ENCODE data around the gene SLC28A3.
"Not testable (repeated sequence)": the region's sequence is repeated elsewhere in the genome, so short reads cannot be mapped to it uniquely, and the experiment has no call there.

The SLC28A3 gene, protein sequence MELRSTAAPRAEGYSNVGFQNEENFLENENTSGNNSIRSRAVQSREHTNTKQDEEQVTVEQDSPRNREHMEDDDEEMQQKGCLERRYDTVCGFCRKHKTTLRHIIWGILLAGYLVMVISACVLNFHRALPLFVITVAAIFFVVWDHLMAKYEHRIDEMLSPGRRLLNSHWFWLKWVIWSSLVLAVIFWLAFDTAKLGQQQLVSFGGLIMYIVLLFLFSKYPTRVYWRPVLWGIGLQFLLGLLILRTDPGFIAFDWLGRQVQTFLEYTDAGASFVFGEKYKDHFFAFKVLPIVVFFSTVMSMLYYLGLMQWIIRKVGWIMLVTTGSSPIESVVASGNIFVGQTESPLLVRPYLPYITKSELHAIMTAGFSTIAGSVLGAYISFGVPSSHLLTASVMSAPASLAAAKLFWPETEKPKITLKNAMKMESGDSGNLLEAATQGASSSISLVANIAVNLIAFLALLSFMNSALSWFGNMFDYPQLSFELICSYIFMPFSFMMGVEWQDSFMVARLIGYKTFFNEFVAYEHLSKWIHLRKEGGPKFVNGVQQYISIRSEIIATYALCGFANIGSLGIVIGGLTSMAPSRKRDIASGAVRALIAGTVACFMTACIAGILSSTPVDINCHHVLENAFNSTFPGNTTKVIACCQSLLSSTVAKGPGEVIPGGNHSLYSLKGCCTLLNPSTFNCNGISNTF

DNA sequence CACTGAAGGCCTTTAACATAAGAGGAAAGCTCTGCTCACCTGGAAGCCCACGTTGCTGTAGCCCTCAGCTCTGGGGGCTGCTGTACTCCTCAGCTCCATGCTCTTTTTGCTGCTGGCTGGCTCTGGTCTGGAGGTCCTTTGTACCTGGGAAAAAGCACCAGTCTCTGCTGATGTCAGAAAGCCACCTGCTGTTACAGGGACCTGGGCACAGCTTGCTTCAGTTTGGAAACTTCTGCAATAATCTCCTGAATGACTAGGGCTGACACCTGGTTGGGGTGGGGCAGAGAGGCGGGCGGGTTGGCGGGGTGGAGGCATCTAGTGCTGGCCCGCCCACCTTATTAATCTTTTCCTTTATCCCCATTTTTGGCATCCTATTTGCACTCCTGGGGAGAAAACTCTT is at the start of gene SLC28A3:
Gene SLC28A3 (minus strand): TSS at position 224 of the 400 bp plus-strand sequence. CDS start 125 bp downstream, at position 99.
- no peak for DNase-seq

DNA sequence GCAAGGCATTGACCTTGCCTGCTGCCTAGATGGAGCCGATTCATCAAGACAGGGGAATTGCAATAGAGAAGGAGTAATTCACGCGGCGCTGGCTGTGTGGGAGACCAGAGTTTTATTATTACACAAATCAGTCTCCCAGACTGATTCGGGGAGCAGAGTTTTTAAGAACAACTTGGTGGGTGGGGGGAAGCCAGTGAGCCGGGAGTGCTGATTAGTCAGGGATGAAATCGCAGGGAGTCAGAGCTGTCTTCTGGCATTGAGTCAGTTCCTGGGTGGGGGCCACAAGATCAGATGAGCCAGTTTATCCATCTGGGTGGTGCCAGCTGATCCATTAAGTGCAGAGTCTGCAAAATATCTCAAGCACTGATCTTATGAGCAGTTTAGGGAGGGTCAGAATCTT is 49.7 kb upstream of the SLC28A3 start:
- DNase-seq, result not testable (repeated sequence)

DNA sequence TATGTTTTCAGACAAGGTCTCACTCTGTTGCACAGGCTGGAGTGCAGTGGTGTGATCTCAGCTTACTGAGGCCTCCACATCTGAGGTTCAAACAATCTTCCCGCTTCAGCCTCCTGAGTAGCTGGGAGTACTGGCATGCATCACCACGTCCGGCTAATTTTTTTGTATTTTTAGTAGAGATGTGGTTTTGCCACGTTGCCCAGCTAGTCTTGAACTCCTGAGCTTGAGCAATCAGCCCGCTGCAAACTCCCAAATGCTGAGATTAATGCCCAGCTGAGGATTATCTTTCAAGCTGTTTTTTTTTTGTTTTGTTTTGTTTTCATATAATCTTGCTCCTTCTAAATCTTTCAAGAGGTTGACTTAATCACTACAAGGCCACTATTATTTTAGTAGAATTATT is 47.3 kb upstream of the SLC28A3 start:
- no peak for DNase-seq

DNA sequence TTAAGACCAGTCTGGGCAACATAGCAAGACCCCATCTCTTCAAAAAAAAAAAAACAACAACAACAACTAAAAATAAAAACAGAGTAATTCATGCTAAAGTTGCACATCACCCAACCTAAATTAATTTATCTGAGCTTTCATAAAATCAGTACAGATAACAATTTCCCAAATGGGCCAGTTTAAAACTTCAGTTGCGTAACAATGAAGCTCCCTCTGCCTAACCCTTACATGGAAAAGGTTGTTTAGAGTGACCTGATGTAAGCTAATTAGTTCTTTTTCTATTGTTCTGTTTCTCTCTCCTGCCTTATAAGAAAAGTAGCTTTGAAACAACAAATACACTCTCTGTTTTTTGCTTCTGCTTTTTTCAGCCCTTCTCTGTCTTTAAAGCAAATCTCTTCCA is 46.2 kb upstream of the SLC28A3 start:
- no peak for DNase-seq

DNA sequence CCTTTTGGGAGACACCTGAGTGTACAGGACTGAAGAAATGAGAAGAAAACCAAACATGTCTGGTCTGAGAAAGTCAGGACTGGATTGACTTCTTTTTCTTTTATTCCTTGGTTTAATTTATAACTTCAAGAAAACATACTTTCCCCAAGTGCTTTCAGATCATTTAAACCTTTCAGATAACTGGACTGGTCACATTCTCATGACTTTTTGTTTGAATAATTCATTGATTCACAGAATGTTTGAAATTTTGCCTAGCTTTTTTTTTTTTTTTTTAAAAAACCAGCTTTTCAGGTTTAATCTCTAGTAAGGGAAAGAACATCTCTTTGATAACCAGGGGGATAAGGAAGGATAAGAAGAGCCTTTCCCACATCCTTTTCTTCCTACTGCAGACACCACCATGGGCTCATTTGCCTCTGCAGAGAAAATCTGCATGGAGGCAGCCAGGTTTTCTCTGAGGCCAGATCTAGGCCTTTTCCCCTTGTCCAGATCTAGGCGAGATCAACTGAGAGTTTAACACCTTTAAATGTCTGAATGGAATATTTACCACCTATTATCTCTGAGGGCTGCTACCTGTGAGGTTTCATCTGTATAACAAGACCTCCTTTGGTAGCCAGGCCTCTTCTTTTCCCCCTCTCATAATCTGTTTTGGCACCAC is 45.0 kb upstream of the SLC28A3 start:
- DNase-seq, result no peak

DNA sequence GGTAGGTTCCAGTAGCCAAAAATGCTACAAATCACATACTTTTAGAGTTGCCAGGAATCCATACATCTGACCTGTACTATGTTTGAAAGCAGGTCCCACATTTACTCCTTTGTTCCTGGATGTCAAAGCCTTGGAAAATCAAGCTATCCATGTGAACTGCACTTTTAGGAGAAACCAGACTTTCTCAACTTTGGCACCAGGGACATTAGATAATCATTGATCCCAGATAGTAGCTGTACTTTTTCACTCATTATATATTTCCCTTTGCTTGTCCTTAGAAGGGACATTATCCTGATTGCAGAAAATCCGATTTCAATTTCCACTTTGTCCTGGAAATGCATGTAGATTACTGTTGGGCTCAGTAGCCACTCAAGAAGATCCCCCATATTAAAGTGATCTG is 44.1 kb upstream of the SLC28A3 start:
- no peak for DNase-seq

DNA sequence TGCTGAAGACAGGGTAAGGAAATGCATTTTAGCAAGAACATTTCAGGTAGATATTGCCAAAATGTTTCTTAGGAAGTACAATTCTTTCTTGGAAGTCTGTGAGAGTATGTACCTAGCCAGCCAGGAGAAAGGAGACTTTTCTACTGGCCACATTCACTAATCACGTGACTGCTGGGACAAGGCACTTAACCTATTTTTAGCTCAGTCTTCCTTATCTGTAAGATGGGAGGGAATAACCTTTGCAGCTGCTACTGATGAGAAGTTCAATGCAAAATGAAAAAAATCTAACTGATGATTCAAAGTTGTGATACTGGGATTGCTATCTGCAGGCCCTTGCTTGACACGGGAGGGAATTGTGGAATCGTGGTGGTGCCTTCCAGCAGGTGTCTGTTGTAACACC is 42.6 kb upstream of the SLC28A3 start:
- DNase-seq, result no peak

DNA sequence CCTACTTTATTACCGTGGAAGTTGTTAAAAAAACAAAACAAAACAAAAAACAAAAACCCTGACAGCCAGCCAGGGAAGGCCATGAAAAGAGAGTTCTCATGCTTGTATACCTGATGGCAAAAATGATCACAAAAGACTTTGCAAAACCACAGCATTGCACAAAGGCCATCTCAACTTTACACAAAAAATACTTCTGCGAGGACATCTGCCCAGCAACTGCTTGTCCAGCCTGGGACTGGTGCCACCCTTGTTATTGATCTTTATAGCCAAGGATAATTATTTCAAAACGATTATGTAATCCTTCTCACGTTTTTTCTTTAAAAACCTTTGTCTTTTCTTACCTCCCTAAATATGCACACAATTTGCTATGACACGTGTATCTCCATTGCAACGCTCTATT is 42.2 kb upstream of the SLC28A3 start:
- DNase-seq, result no peak

DNA sequence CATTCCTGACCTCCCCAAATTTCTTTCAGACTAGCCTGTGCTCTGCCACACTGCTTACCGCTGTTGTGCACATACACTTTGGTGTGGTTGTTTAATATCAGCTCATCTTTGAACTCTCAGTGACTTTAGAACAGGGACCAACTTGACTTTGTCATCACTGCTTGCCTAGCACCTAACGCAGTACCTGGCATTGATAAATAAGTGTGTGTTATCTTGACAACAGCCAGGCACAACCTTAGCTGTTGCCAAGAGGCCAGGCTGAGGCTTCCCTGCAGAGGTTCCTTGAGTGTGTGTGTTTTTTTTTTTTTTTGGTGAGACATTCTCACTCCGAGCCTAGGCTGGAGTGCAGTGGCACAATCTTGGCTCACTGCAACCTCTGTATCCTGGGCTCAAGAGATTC is 41.0 kb upstream of the SLC28A3 start:
- DNase-seq, result no peak

DNA sequence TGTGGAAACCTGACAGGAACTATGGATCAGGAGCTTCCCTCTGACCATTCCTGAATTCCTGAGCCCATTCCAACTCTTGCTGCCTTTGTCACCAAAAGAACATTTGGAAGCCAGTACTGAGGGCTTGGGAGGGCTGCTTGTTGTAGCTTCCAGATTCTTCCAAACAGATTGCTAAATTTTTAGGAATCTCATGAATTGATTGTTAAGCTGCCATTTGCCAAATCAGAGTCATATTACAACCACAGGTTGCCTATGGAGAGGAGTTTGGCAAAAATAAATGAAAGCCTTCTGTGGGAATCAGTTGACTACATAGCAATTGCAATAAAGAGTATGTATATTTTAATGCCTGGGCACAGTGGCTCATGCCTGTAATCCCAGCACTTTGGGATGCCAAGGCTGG is 39.2 kb upstream of the SLC28A3 start:
- no peak for DNase-seq

DNA sequence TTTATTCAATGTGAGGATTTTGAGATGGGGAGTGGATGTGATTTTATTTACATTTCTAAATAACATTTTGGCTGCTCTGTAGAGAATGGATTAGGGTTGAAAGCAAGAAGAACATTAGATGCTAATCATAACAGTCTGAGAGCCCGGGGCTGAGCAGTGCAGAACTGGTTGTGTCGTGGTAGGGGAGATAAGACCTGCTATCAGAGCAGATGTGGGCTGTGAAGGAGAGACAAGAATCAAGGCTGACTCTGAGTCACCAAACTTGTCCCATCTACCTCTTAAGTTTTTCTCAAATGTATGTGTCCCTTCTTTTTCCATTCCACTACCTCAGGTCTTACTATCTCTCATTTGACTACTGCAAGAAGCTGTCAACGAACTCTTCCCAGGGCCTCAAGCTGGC is 35.4 kb upstream of the SLC28A3 start:
- DNase-seq, result no peak

DNA sequence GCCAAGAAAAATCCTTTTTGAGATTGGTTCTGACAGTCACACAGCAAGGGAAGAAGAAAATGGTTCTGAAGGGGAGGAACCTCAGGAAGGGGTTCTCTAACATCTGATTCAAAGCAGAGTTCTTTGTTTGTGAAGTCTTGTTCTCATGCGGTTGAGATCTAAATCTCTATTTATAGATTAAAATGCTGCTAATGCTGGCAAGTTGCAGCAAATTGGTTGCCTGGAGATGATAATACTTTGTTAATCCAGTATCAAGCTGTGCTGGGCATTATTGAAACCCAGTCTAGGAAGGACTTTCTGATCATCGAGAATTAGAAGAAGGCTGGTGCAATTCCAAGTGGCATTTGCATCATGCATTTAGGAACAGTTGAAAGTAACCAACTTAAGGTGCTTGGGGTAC is 34.0 kb upstream of the SLC28A3 start:
- no peak for DNase-seq

DNA sequence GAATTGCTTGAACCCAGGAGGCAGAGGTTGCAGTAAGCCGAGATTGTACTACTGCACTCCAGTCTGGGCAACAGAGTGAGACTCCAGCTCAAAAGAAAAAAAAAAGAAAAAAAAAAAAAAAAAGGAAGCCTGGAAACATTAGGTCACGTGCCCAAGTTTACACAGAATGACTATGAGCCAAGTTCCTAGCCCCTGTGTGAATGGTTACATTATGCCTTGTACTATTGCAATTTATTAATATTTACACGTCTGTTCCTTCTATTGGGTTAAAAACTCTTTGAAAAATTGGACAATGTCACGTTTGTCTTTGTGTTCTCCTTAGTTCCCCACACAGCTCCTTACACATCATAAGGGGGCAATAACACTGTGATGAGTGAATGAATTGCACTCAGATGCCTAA is 33.5 kb upstream of the SLC28A3 start:
- DNase-seq, result no peak

DNA sequence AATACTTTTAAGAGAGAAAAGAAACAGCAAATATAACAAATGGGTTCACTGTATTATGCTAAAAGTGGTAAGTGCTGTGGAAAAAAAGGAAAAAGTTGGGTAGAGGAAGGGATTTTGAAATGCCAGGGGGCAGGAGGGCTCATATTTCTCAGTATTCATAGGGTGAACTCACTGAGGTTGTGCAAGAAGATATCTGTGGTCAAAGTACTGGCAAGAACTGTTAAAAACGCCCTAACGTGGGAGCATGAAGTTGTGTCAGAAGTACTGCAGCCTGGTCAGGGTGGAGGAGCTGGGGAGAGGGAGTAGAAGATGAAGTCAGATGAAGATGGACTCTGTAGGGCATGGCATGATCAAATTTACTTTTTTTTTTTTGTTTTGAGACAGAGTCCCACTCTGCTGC is 31.2 kb upstream of the SLC28A3 start:
- DNase-seq, result no peak

DNA sequence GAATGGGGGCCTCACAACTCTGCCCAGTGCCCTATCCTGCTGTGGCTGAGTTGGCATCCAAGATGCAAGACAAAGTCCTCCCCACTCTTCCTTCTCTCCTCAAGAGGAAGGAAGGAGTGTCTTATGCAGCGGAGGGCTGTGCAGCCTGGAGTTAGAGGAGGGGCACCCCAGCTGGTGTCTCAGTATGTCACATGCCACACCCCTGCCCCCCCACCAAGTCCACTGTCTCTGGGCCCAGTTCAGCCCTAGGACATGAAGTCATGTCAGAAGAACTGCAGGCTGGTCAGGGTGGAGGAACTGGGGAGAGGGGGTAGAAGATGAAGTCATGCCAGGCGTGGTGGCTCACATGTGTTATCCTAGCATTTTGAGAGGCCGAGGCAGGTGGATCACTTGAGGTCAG is 28.0 kb upstream of the SLC28A3 start:
- no peak for DNase-seq

DNA sequence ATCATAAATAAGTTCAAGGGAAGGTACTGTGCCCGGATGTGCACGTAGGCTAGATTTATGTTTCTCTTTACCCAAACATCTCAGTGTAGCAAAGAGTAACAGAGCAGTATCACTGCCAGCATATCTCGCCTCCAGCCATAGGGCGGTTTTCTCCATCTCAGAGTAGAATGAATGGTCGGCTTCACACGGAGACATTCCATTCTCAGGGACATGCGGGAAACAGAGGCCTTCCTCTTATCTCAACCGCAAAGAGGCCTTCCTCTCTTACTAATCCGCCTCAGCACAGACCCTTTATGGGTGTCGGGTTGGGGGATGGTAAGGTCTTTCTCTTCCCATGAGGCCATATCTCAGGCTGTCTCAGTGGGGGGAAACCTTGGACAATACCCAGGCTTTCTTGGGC is 27.2 kb upstream of the SLC28A3 start:
- DNase-seq, result not testable (repeated sequence)

DNA sequence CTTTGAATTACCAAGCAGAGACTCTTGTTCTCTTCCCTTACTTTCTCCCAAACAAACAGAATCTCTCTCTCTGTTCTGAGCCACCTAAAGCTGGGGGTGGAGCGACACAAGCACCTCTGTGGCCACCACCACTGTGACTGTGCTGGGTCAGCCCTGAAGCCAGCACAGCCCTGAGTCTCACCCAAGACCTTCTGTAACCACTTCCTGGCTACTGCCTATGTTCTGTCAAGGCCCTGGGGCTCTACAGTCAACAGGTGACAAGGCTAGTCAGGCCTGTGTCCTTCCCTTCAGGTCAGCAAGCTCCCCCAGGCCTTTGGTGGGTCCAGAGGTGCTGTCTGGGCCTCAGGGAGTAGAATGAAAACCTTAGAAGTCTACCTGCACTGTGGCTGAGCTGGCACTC is 26.1 kb upstream of the SLC28A3 start:
- DNase-seq, result no peak

DNA sequence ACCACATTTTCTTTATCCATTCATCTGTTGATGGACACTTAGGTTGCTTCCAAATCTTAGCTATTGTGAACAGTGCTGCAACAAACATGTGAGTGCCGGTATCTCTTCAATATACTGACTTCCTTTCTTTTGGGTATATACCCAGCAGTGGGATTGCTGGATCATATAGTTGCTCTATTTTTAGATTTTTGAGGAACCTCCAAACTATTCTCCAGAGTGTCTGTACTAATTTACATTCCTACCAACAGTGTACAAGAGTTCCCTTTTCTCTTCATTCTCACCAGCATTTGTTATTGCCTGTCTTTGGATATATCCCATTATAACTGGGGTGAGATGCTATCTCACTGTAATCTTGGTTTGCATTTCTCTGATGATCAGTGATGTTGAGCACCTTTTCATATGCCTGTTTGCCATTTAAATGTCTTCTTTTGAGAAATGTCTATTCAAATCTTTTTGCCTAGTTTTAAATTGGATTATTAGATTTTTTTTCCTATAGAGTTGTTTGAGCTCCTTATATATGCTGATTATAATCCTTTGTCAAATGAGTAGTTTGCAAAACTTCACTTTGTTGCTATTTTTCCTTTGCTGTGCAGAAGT is 24.4 kb upstream of the SLC28A3 start:
- not testable (repeated sequence) for DNase-seq

DNA sequence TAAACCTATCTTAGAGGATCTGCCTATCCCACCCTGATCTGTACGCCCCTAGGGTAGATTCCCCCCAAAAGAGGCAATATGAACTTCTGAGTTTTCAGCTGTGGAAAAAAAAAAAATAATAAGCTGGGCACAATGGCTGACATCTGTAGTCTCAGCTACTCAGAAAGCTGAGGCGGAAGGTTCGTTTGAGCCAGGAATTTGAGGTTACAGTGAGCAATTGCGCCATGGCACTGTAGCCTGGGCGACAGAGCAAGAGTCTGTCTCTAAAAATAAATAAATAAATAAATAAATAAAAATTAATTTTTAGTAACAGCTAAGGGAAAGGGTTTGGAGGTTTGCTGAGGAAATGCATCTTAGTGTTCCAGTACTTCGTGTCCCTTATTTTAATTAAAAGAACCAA is 21.1 kb upstream of the SLC28A3 start:
- DNase-seq, result no peak

DNA sequence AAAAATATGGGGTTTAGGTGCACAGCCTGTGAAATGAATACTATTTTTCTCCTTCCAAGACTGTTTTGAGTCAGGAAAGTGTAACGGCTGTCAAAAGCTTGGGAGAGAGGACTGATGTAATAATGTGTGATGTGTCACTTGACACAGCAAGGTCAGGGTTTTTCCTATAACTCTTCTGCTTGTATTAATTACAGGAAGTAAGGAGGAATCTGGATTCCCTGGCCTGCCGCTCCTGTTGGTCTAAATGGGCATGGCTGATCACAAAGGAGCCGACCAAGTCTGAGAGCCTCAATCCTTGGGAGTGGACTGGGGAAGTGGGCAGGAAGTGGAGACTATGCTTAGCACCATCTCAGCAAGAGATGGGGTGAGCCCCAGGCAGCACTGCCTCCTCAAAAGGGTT is 16.7 kb upstream of the SLC28A3 start:
- no peak for DNase-seq

DNA sequence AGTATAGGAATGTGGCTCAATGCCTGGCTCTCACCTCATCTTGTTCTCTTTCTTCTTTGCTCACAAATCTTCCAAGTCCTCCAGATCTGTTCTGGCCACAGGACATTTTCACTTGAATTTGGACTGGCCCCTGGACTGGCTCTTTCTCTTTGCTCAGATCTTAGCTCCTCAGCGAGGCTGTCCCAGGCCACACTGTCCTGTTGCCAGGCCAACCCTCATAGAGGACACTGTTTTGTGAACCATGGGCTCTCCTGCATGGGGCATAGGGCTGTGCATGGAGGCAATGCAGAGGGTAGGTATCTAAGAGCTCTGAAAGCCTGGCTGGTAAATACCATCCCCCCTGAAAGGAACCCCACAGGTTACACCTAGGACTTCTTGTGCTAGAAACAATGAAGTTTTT is 13.5 kb upstream of the SLC28A3 start:
- DNase-seq, result no peak

DNA sequence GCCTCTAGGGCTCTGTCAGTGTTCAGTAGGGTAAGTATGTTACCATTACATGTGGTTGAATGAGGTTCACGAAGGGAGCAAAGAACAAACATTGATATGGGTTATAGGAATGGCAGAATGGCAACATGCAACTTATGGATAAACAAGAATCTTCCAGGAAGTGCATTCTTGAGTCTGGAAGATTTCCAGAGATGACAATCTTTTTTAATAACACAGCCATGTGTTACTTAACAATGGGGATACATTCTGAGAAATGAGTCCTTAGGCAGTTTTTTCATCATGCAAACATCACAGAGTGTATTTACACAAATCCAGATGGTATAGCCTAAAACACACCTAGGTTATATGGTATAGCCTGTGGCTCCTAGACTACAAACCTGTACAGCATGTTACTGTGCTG is 9.1 kb upstream of the SLC28A3 start:
- no peak for DNase-seq

DNA sequence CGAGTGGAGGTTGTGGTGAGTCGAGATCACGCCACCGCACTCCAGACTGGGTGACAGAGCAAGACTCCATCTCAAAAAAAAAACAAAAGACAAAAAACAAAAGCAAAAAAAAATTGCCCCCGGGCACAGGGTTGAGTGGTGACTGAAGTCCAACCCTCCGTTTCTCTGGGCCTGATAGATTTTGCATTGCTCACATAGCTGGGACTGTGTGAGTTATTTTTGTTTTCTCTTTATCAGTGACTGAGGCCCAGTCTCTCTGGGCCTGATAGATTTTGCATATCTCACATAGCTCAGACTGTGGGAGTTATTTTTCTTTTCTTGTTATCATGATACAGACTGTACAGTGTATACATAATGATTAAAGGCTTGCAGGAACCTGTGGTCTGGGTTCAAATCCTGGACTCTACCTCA is 2.6 kb upstream of the SLC28A3 start:
- no peak for DNase-seq

DNA sequence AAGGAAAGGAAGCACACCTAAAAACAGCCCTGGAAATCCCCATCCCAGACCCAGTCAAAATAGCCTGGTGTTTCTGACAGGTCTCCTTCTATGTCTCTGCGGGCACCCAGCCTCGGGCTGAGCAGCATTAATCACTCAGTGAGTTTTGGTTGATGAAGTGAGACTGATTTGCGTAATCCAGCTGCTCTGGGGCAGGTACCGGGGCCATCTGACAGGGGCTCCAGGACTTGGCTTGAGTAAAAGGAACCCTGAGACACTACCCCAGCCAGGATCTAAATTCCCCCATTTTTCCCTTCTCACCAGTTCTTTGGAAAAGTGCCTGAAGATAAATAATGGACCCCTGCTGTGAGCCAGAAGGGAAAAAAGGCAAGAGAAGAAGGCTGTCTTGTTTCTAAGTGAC is 596 bp downstream of the SLC28A3 start:
- no peak for DNase-seq
